Activated CD4-positive, alpha-beta T cell treated with anti-CD3 and anti-CD28 coated beads for 48 hours (primary cell): Measurements from ENCODE around the gene COBL.
A peak's percentile ranks its signal among the peaks of the same experiment; 100 is the strongest.

ENCODE experiments used
- DNase-seq: peaks from one replicate; pipeline ENCODE4 v3.0.0-alpha.2; 2020

Gene COBL

DNA sequence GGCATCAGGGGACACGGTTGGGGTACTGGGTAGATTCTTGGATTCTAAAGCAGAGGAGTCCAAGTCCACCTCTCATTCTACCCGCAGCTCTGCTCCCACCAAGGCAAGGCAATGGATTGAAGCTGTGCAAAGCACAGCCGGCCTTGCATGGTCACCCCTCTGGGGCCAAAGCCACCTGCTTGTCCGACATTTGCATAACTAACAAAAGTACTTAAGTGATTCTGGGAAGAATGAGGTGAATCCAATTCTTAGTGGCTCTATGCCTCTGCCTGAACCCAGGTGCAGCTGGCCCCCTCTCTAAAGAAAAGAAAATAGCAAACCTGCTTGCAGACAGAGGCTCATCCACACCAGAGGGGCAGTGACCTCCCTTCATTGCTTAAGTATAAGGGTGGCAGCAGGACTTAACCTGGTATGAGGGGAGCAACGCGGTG is 10.7 kb upstream of the COBL start:
- DNase-seq: no peak

DNA sequence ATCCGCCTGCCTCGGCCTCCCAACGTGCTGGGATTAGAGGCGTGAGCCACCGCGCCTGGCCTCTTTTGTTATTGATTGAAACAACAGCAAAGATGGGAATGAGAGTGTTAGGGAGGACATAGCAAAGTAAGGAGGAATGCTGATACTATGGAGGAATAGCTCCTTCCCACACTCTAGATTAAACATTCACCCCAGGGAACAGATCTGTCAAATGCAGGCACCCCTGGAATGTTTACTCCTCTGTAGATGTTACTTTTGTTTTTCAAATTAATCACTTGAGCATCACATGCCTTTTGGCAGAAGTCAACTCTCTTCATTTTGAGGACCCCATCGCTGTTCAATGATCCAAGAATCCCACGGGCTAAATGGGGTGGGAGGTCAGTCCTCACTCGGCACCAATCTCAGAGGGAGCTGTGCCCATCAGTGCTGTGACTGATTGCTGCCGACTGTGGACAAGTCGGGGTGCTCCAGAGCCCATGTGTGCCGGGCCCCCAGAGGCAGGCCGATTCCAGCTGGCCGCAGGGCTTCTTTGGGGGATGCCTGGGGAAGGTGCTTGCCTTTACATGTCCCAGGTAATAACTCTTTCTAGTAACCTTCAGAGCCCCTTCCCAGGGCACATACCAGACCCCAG is 10.2 kb upstream of the COBL start:
- no peak for DNase-seq

DNA sequence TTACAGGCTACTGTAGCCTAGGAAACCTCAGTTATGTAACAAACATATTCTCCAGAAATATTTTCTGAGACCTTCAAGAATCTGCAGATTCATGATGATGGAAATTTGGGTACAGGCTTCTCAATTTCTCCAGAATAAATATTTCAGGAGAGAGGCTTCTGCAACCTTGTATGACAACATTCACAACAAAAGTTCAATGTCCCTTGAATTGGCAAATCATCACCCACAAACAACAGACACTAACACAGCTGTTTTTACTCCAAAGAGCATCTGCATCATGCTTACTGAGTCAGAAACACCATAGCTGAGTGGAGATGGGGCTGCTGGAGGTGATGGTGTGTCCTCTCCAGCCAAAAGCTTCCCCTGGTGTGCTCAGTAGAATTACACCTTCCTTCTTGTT is 9.3 kb upstream of the COBL start:
- DNase-seq: no peak

DNA sequence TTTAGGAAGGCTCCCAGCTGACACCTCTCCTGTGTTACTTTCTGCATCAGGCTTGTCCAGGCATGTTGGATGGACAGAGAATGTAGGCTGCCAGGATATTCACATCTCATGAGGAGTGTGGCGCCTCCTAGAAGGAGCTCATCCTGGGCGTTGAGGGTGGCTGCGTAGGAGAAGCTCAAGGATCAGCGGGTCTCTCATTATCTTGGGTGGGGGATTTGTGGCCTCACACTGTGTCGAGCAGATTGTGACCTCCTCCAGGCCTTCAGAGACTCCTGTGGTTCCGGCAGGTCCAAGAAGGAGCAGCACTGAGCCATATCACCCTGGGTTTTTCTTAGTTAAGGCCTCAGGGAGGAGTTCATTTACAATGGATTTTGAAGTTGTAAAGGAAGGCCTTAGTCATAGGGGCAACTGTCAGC is 8.7 kb upstream of the COBL start:
- DNase-seq: no peak

DNA sequence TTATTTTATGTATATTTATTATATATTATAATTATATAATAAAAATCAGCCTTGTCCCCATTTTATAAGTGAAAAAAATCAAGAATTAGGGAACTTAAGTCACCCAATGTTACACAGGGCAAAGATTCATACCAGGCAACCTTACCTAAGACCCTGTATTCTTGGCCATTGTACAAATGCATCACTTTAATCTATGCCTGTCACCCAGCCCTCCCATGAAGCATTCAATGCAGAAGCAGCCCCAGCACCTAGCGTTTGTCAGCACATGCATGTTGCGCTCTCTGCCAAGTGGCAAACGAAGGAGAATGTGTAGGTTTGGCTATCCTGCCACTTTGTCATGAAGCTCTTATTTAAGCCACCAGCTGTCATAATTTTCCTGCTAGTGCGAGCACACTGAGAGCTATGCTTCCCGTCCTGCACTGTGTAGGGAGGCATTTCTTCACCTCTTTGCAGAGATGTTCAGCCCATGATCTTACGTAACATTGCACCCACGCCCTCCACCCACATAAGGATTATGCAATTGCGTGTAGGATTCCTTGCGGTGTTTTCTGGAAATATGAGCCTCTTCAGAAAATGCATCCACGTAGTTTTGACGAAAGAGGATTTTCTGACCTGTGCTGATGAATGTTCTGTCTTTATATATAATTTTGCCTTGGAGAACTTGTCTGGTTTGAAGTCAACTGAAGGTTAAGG is 7.7 kb upstream of the COBL start:
- no peak for DNase-seq

DNA sequence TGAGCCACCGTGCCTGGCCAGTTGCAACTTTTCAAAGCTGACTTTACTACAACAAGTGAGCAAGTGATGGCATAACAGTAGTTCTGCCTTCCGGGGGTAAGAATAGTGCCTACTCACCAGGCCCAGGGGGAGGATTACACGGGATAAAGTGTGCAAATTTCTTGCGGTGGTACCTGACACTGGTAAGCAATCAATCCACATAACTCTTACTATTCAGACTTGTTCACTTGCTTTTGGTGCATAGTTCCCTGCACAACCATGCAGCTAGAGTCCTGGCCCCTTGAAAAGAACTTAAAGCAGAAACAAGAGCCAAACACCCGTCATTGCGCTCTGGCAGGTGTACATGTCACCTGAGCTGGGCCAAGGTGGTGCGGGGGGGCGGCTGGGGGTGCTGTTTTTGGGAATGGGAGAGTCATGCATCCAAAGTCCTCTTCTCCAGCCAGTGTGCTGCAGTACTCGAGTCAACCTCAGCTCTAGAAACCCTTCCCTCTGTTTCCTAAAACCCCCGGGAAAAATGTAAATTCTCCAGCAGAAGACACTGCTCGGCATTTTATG is 5.4 kb upstream of the COBL start:
- no peak for DNase-seq

DNA sequence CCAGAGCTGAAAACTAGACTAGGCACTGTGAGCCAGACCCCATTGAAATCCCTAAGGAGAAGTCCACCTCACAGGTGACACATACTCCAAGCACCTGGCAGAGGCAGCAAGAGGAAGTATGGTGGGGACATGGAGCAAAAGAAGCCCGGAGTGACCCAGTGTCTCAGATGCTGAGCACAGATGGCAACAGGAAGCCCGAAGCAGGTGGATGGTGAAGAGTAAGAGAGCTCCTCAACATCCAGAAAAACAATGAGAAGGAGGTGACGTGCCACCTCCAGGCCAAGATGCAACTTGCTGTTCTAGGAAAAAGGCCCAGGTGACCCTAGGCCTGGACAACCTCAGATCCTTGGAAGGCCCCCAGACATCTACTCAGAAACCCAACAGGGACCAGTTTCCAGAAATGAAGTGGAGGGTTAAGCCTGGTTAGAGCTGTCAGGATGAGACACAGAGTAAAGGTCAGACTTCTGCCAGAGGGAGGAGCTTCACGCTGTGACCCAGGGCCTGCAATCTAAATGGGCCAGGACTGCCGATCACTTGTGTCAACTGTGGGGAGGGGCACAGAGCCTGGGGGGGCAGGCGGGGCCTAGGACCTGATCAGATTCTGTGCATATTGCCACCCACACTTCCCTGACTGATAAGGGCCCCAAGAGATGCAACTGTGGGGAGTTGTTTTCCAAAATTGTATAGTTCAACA is 2.4 kb upstream of the COBL start:
- DNase-seq: no peak

DNA sequence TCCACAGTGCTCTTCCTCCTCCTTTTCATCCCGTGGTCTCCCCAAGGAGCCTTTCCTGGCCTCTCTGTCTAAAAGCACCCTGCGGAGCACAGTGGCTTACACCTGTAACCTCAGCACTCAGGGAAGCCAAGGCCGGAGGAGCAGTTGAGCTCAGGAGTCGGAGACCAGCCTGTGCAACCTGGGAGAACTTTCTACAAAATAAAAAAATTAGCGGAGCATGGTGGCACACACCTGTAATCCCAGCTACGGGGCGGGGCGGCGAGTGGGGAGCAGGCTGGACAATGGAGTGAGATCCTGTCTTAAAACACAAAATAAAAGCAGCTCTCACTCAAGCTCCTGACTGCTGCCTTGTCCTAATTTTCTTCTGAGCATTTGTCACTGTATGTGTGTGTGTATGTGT is 1.4 kb upstream of the COBL start:
- DNase-seq: no peak

DNA sequence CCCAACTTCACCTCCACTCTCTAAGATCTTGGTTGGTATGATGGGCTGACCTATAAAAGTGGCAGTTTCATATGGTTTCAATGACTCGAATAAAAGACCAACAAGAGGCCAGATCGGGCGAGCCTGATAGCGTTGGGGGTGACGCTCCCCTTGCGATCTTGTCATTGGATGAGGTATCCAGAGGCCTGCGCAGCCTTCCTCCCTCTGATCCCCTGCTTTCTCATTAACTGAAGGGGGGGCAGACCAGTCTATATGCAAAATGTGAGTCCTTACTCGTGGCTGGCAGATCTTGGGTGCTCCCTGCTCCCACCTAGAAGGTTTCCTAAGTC is 937 bp upstream of the COBL start:
- no peak for DNase-seq

DNA sequence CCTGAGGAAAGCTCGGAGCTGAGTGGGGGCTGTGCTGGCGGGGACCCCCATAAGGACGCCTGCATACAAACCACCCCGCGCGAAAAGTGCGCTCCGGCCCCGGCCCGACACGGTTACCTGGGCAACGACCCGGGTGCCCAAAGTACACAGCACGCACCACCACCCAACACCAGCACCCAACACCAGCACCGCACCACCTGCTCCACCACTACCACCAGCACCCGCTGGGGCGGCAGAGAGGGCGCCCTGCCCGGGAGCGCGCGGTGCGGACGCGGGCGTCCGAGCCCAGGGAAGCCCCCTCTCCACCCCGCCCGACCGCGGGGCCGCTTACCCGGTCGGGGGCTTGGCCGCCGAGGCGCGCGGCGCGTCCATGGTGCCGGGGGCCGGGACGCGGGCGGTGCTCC is 345 bp downstream of the COBL start:
- peak; percentile 21 for DNase-seq

DNA sequence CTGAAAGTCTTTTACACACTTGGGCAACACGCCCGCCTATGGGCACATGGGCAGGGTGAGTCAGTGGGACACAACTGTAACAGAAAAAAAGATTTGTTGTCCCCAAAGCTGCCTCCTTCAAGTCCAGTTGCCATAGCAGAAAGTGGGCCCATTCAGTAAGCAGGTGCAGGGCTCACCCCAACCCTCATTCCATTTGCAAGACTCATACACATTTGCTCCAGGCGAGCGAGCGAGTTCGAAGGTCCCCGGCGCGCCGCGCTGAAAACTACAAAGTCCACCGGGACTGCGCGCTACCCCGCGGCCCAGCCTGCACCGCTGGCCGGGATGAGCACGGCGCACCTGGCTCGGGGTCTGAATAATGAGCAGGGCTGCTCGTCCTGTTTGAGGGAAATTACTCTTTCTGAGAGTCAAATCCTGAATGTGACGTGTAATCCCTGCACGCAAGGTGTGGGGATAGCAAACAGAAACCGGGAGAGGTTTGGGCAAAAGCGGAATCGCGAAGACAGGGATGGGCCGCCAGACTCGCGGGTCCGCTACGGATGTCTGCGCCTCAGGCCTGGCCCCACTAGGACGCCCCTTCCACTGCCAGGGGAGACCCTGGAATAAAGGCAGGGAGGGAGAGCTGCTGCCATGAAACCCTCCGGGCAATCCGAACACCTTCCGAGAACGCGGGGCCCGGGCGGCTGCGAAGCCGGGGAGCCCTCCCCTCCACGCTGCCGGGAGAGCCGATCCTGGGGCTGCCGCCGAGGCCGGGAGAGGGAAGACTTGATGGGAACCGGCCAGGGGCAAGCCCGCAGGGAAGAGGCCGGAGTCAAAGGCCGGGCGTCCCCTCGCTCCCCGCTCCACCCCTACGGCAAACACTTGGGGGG is 982 bp downstream of the COBL start:
- no peak for DNase-seq

DNA sequence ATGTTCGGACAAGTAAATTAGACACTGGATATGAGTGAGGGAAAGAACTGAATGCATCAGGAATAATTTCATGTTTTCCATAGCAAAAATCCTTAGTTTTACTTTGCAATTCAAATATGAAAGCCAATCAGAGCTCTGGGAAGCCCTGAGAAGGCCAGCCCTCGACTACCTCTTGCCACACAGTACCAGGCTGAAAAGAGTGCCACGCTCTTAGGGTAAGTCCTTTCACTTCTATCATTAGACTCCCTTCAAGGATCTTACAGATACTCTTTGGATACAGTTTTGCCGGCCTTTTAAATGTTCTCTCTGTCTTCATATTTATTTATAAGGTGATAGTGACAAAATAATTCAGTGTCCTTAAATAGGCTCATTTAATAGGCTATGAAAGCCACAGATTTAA is 1.9 kb downstream of the COBL start:
- DNase-seq: no peak

DNA sequence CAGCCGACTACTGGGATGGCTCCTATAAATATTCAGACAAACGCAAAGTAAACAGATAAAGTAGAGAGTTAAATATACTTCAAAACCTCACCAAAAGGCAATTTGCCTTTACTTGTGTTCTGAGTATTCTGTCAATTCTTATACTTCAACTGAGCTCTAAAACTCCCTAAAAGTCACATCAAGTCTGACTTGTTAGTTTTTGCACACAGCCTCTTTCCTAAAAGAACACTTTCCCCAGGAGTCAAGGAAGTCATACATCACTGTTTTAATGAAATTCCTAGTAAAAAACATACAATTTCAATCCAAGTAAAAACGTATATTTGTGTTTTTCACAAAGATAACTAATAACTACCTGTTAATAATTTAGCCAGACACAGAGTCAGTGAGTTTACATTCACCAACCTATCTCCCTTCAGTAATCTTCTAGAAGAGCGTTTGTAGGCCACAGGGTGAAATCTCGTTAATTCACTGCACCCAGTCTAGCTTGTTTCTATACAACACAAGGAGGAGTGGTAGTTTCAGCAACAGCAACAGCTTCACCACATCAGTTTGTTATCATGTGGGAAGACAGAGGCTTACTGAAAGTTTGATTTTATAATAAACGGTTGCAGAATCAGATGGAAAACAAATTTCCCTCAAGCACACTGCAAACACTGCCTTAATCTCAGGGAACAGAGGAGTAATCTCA is 2.7 kb downstream of the COBL start:
- DNase-seq: no peak

DNA sequence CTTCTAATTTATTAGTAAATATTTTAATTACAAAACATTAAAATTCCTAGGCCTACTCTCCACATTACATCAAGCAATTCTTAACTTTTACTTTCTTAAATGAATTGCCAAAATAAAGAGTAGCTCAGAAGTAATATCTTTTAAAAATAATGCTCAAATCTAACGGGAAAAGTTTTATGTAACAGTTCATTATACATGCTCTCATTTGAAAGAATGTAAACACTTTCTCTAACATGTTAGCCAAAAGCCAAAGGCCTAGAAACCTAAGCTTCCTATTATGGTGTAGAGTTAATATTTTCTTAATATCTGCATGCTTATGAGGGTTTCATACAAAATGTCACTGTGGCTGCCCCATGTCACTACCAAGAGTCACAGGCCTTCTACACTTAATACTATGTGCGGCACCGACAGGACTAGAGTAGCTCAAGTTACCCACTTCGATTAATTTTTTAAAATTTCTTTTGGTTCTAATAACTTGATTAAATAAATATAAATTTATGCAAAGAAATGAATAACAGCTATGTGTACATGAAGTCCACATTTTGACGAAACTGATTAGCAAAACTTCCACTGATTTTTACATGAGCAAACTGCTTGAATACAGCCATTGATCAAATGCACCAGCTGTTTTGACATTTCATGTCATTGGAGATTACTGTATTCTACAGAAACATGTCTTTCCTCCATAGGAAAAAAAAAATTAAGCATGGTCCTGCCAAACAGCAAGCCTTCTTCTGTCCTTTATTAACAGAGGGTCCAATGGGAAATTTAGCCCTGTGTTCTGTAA is 3.5 kb downstream of the COBL start:
- no peak for DNase-seq

DNA sequence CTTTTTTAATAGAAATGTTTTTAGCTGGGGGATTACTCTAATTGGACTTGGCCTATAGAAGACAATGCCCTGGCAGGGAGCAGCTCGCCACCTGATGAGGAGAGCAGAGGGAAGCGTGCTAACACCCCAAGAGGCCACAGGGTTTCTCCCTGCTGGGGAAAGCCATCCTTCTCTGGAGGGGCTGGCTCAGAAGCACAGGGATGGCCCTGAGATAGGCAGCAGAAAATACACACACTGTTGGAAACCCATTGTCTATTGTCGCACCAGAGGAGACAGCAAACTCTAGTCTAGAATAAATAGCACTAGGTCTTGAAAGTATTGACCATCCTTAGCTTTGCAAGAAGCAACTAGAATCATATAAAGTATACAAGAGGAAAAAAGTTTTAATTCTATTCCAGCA is 5.4 kb downstream of the COBL start:
- no peak for DNase-seq

DNA sequence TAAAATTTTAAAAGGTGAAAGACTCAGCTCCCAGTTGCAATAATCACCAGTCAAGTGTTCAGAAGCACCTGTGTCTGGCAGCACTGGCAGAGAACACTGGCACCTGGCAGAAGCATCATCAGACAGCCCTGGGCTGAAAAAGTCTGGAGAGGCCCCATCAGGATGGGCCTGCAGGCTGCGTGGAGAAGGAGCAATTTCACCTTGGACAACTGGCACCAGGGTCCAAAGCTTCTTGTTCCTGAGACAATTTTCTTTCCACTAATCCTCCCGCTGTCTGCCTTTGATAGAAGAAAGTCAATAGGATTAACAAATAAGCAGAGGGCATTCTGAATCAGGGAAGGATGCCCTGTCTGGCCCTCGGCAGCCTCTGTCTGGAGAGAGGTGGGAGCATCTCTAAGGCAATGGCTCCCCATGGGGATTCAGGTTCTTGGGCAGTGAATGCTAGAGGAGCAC is 6.5 kb downstream of the COBL start:
- no peak for DNase-seq

DNA sequence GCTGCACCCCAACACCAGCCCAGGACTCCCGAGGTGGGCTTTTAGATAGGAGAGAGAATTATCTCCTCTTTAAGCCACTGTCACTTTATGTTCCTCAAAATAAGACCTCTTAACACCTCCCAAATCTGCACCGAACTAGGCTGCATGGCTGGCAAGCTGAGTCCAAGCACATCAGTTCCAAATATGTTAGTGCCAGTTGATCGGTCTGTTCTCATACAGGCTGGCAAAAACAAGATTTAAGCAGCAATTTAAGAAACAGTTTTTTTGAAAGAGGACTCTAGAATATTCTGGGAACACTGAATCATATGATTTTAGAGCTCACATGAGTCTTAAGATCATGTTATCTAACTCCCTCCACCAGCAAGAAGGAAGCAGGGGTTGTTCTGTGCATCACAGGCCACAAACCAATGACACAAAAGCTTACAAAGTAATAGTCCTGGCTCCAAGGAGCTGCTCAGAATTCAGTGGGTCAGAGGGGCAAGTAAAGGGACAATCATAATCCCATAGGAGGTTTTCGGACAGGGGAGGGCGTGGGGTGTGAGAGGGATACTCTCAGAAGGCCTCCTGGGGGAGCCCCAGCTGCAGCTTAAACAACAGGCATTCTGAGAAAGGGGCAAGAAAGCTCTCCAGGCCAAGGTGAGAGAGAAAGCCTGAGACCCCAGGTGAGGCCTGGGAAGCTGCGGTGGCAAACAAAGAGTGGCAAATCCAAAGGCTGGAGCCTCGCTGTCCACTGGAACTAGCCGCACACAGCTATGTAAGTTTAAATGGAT is 7.1 kb downstream of the COBL start:
- DNase-seq: no peak

DNA sequence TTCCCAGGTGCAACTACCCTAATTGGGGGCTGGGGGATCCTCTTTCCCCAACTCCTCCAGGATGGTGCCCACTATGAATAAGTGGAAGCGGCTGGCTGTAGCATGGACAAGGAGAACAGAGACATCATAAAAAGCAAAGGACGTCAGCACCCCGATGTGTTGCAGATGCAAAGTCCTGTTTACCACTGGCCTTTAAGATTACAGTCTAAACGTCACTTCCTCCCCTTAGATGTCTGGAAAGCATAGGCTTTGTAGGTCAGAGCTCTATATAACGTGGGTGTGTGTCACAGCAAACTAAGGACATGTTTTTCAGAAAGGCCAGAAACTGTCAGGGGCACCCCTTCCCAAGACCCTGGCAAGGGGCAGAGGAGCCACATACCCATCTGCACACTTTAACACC is 7.9 kb downstream of the COBL start:
- DNase-seq: no peak

DNA sequence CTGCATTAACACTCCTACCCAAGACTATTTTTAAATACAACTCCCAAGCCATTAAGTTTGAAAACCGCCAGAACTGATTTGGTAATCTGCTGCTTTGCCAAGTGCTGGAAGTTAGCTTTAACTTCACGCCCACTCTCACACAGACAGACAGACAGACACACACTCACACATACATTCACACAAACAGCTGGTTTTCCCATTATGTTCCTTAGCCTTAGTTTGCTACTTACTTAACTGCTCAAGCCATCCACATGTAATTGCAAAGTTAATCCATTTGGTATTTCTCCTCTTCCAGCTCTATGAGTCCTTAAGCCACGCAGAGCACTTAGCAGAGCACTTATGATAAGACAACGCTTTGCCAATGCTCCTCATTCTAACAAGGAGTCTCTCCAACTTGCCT is 8.3 kb downstream of the COBL start:
- no peak for DNase-seq

DNA sequence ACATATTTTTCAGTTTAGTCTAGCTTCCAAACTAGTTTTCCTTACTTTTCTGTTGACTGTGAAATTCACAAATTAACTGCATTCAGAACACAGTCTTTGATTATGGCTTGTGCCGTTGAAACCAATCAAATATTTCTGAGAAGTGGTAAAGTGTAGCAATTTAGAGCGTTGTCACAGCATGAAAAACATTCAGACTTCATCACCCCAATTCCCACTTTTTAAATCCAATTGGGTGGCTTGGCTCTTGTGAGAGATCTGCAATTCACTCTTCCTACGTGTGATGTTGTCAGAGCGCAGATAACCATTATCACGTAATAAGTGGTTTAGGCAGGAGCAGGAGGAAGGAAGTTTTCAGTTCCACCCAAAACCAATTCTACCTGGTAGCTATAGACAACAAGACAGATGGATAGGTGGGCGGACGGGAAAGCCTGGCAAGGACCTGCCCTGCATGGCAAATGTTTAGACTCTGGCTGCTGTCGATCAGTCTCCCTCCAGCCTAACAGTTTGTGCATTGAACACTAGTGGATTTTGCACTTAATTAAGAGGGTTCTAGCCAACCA is 8.9 kb downstream of the COBL start:
- no peak for DNase-seq

DNA sequence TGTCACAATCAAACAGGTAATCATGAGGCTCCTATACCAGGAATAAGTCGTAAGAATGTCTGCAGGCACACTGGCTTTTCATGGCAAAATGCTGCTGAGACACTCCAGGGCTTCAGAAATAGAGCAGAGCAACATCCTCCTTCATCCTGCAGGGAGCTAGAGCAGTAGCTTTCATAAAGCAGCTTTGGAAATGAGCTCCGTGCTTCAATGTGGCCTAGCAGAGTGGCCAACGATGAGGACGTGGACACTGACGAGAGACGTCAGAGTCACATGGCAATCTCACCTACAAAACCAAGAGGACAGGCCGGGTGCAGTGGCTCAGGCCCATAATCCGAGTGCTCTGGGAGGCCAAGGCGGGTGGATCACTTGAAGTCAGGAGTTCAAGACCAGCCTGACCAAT is 9.8 kb downstream of the COBL start:
- DNase-seq: no peak
